ACHN (cell line): ENCODE results near the gene TRIM33.

Source experiments
- DNase-seq: peaks from one replicate; pipeline ENCODE4 v3.0.0-alpha.2; 2015
- in situ Hi-C: cut with HindIII; loops from 2 replicates; pipeline ENCODE4 v1.10.0; 2017; ENCODE audit warnings: low sequenced_read_pairs, low pct_ligation_motif_present, low pct_unique_long_range_greater_than_20kb

TRIM33 gene

GRCh38 chr1:114511032-114511785 is at the start of gene TRIM33:
TRIM33 (minus strand) TSS chr1:114511203; CDS start chr1:114511076, 127 bp downstream.
- DNase-seq: peak; percentile 91
- in situ Hi-C loops: no loop called here

- no peak for DNase-seq
- in situ Hi-C loops: no loop called here
Measured at GRCh38 chr1:114559356-114559755, 48.4 kb upstream of the TRIM33 start.

GRCh38 chr1:114558544-114558943 is 47.5 kb upstream of the TRIM33 start:
- in situ Hi-C loops: no loop called here
- DNase-seq: peak; percentile 14

GRCh38 chr1:114554577-114554976 is 43.6 kb upstream of the TRIM33 start:
- in situ Hi-C loops: no loop called here
- no peak for DNase-seq

- DNase-seq: no peak
- in situ Hi-C loops: no loop called here
Measured at GRCh38 chr1:114552106-114552639, 41.2 kb upstream of the TRIM33 start.

- in situ Hi-C loops: no loop called here
- no peak for DNase-seq
Measured at GRCh38 chr1:114551400-114551799, 40.4 kb upstream of the TRIM33 start.

- in situ Hi-C loops: no loop called here
- DNase-seq: no peak
Measured at GRCh38 chr1:114550336-114550735, 39.3 kb upstream of the TRIM33 start.

- in situ Hi-C loops: no loop called here
- DNase-seq: no peak
Measured at GRCh38 chr1:114549137-114549536, 38.1 kb upstream of the TRIM33 start.

GRCh38 chr1:114547076-114547475 is 36.1 kb upstream of the TRIM33 start:
- DNase-seq: no peak
- in situ Hi-C loops: no loop called here

- DNase-seq: no peak
- in situ Hi-C loops: no loop called here
Measured at GRCh38 chr1:114545796-114546195, 34.8 kb upstream of the TRIM33 start.

GRCh38 chr1:114545315-114545714 is 34.3 kb upstream of the TRIM33 start:
- in situ Hi-C loops: no loop called here
- DNase-seq: no peak

GRCh38 chr1:114540821-114541220 is 29.8 kb upstream of the TRIM33 start:
- no peak for DNase-seq
- in situ Hi-C loops: no loop called here

- in situ Hi-C loops: no loop called here
Measured at GRCh38 chr1:114540272-114540671, 29.3 kb upstream of the TRIM33 start.

GRCh38 chr1:114536043-114536442 is 25.0 kb upstream of the TRIM33 start:
- in situ Hi-C loops: no loop called here
- no peak for DNase-seq

More at GRCh38 chr1:114540272-114540671, 29.3 kb upstream of the TRIM33 start:
- DNase-seq: no peak

- no peak for DNase-seq
- in situ Hi-C loops: no loop called here
Measured at GRCh38 chr1:114535401-114535800, 24.4 kb upstream of the TRIM33 start.

- no peak for DNase-seq
- in situ Hi-C loops: no loop called here
Measured at GRCh38 chr1:114531094-114531493, 20.1 kb upstream of the TRIM33 start.

GRCh38 chr1:114530224-114530623 is 19.2 kb upstream of the TRIM33 start:
- in situ Hi-C loops: no loop called here
- DNase-seq: no peak

GRCh38 chr1:114524944-114525343 is 13.9 kb upstream of the TRIM33 start:
- in situ Hi-C loops: no loop called here
- DNase-seq: no peak

- DNase-seq: no peak
- in situ Hi-C loops: no loop called here
Measured at GRCh38 chr1:114522264-114522575, 11.2 kb upstream of the TRIM33 start.
